HK-2 (cell line): Measurements from ENCODE around the gene SLC25A11.

Source experiments
- DNase-seq: peaks from one replicate; pipeline ENCODE4 v3.0.0-alpha.2; 2018; ENCODE audit not compliant: unreplicated experiment

Gene SLC25A11

DNA sequence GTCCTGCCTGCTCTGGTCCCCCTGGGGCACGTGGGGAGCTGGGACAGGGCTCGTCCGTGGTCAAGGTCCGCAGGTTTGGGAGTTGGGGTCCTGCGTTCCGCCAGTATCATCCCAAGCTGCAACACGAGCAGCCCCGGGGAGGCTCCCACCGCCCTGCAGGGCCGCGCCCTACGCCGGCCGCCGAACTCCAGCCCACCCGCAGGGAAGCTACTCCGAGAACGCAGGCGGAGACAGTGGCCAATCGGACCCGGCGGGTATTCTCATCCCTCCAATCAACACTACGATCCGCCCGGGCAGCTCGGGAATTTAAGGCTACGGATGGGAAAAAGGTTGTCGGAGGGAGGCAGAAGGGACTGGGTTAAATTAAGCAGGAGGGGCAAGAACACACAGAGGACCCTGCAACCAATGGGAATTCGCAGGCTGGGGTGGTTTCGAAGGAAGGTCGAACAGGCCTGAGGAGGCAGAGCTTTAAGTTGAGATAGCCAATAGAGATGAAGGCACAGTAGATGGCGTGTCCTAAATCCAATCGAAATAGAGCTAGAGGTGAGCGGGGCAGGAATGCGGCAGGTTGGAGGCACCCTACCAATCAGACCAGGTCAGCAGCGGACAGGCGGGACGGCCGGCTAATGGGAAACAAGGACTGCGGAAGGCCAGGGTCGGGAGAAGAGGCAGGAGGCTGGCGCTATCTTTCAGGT is 27.1 kb upstream of the SLC25A11 start:
- peak; percentile 99 for DNase-seq

DNA sequence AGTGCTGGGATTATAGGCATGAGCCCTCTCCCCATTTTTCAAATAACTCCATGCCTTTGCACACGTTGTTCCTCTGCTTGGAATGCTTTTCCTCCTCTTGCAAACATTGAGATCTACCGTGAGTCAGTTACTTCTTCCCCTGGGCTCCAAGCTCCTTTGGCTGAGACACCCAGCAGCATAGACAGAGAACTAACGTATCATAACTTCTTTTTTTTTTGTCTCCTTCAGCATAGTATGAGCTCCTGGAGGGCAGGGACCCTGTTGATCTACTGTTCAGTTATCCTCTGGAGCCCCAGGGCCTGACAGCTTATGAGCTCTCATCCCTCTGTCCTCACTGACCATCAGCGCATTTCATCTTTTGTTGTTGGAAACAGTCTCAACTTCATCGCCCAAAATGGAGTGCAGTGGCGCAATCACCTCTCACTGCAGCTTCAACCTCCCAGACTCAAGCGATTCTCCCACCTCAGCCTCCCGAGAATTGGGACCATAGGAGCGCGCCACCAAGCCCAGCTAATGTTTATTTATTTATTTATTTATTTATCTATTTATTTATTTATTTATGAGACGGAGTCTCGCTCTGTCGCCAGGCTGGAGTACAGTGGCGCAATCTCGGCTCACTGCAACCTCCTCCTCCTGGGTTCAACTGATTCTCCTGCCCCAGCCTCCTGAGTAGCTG is 25.6 kb upstream of the SLC25A11 start:
- DNase-seq = no peak

GRCh38 chr17:4960279-4960922 is 20.6 kb upstream of the SLC25A11 start:
- no peak for DNase-seq

GRCh38 chr17:4959261-4959965 is 19.6 kb upstream of the SLC25A11 start:
- DNase-seq = no peak

- DNase-seq = no peak
Measured at GRCh38 chr17:4958102-4958501, 18.3 kb upstream of the SLC25A11 start.

DNA sequence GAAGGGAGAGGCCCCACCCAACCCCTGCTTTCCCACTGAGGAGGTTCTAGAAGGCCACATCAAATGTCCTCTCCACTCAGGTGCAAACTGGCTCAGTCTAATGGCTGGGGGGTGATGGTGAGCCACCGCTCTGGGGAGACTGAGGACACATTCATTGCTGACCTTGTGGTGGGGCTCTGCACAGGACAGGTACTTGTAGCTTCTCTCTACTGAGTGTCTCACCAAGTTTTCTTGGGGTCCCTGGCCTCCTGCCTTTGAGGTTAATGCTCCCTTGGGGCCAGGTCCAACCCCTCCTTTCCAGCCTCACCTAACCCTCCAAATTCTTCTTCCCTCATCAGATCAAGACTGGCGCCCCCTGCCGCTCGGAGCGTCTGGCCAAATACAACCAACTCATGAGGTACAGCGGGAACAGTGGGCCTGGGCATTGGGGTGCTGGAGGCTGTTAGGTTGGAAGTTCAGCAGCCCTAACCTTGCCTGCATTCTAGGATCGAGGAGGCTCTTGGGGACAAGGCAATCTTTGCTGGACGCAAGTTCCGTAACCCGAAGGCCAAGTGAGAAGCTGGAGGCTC is 16.7 kb upstream of the SLC25A11 start:
- no peak for DNase-seq

- DNase-seq = no peak
Measured at GRCh38 chr17:4955091-4955490, 15.2 kb upstream of the SLC25A11 start.

DNA sequence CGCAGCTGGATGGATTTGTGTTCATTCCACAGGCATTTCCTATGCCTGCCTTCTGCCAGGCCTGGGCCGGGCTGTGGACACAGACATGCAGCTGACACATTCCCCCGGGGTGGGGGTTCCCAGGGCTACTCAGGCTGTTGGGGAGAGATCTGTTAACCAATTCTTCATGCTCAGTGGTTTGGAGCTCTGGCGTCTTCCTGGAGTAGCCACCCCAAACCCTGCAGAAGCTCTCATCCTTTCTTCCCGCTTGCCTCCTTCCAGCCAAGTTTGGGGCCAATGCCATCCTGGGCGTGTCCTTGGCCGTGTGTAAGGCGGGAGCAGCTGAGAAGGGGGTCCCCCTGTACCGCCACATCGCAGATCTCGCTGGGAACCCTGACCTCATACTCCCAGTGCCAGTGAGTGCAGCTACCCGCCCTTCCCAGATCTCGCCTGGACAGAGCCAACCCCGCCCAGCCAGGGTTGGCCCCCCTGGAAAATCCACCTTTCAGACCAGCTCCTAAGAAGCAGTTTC is 13.7 kb upstream of the SLC25A11 start:
- DNase-seq = peak; percentile 80

- no peak for DNase-seq
Measured at GRCh38 chr17:4951486-4951885, 11.6 kb upstream of the SLC25A11 start.

DNA sequence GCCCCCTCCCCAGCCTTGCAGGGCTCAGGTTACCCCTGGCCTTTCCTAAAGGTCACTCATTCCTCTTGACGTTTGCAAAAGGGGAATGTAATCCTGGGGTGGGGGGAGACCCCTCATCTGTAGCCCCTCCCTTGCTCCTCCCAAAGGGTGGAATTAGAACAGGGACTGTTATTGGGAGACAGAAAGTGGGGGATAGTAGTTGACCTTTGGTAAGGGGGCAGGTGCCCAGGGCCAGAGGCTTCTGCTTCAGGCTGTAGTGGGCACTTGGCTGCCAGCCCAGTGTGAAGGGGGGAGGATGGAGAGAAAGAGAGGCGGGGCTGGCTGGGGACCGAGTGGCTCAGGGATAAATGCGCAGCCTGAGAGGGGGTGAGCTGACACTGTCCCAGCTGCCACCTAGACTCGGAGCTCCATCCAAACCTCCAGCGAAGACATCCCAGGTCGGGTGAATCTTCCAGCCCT is 10.9 kb upstream of the SLC25A11 start, which contains the start of gene ENO3:
Gene ENO3 (plus strand): TSS at position 374 of the 459 bp plus-strand sequence. CDS start 711 bp downstream, outside the sequence.
- DNase-seq = peak; percentile 50

DNA sequence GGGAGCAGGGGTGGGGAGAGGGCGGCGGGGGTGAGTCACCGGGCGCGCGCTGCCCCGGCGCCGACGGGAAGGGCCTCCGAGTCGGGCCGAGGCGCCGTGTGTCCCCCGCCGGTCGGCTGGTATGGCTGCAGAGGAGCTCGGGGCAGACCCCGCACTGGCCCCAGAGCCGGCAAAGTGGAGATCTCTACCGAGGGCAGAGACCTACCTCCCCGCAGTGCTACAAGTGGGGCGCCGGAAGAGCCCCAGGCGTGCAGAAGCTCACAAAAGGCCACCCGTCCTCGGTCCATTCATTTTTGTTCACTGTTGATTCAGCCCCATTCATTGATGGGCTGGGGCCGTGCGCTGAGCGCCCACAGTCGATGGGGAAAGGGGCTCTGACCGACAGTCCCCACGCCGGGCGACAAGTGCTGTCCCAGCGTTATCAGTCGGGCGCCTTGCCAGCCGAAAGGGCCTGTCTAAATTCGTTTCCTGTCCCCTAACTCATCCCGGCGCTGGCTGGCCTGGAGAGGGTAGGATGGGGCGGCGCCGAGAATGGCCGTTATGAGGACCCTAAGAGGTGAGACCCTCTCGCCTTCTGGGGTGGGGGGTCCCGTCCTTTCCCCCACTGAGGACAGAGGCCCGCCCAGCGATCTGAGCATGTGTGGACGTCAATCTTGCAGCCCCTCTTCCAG is 10.4 kb upstream of the SLC25A11 start:
- no peak for DNase-seq

DNA sequence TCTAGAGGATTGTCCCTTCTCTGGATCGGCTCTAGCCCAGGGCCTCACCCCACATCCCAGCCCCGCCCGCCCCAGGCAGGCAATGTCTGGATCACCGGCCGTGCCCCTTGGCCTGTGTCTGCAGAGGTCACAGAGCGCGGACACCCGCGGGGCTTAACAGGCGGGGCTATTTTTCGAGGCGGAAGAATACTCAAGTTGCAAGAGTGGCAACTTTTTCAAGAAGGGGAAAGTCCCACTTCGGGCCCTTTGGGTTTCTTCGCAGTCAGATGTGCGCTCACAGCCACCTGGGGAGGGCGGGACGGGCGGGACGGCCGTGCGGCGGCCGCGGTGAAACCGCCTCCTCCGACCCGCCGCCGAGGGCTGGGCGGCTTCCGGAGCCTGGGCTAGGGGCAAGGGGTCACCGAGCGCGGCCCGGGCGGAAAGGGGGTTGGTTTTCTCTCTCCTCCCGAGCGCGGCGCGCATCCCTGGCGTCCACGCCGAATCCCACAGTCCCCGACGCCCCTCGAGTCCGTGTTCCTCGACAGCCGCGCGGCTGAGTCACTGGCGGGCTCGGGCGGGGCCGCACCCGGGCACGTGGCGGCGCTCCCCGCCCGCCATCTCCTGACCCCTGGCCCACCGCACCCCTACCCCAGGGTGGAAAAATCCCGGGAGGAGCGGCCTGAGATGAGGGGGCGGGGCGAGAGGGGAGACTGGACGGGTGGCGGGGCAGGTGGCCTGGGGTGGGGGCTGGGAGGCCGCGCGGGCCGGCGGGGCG is 9.7 kb upstream of the SLC25A11 start:
- DNase-seq = peak; percentile 89

GRCh38 chr17:4948931-4949320 is 9.1 kb upstream of the SLC25A11 start:
- DNase-seq = peak; percentile 79

- peak; percentile 87 for DNase-seq
Measured at GRCh38 chr17:4948166-4948930, 8.5 kb upstream of the SLC25A11 start, which contains the start of gene PFN1. Gene PFN1 (minus strand): TSS chr17:4948530. CDS start chr17:4948394, 136 bp downstream.

DNA sequence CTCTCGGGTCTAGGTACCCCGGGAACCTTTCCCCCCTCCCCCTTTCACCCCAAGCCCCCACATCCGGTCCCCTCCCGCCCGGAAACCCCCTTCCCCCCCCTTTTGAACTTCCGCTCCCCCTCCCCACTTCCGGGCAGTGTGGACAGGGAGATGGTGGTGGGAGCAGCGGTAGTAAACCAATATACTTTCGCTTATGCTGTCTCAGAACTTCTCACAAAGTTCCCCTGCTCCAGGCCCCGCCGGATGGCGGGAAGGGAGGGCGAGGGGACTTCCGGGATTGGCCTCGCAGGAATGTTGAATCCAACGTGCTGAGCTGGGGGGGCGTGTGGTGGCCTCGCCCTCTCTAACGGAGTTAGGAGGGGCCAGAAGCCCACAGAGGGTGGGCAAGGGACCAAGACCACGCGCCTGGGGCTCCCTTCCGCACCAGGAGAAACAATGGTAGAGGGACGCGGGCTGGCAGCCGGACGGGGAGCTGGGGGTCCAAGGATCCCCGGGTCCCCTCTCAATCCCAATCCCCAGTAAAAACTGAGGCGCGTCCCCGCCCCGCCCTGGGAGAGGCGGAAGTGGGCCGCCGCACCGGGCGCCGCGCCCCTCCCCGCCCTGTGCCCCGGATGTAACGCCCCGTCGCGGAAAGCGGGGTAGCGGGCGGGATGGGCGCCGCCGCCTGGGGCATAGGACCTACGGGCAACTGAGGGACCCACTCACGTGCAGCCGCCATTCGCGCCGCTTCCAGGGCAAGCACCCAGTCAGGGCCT is 7.7 kb upstream of the SLC25A11 start:
- peak; percentile 61 for DNase-seq

- no peak for DNase-seq
Measured at GRCh38 chr17:4947010-4947410, 7.2 kb upstream of the SLC25A11 start.

GRCh38 chr17:4946312-4946976 is 6.6 kb upstream of the SLC25A11 start:
- DNase-seq = no peak

DNA sequence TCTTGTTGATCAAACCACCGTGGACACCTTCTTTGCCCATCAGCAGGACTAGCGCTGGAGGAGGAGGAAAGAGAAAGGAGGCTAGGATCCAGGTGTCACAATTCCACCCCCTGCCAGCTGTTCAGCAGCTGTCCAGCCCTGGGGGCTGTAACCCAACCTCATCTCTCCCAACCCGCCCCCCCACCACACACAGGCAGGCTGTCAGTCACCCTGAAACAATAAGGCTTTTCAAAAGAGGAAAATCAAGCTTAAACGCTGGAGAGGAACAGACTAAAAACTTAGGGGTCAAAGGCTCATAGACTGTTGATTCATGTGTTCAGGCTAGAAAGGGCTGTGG is 6.1 kb upstream of the SLC25A11 start:
- no peak for DNase-seq
